Fibroblast of lung (primary cell): Measurements from ENCODE around the gene PRRT1.

Source experiments
- CTCF ChIP-seq, 2 donors: IDR thresholded peaks in 1 of 2; conservative IDR thresholded peaks in 1 of 2; 1 replicate in 1 of 2; 2 replicates in 1 of 2; pipeline ENCODE4 v1.5.1; 2011 to 2012; ENCODE audit warnings: low read length in 2 of 2, control low read depth in 1 of 2, inconsistent platforms in 1 of 2, low read depth in 1 of 2, mild to moderate bottlenecking in 1 of 2
- EZH2 ChIP-seq: IDR thresholded peaks from 2 replicates; pipeline ENCODE4 v1.5.1; 2012; ENCODE audit warnings: low read length, control low read depth, mild to moderate bottlenecking; ENCODE audit errors: missing control alignments

- TF ChIP-seq CTCF (conservative IDR thresholded peaks at IDR 0.05 in 1 of 2, IDR thresholded peaks at IDR 0.05 in 1 of 2; ENCODE audit: low read depth in 1 of 2, low read length in 2 of 2) = no peak
- no peak for TF ChIP-seq EZH2
Observed at GRCh38 chr6:32164295-32164694, 12.6 kb upstream of the PRRT1 start, which contains the start of gene EGFL8.
